Endothelial cell of umbilical vein (primary cell): ENCODE results near the gene MDFIC. TPM values are rescaled to one million over a fixed set of nuclear protein-coding genes. Genes with fewer than 3 reads are reported as not detected.

ENCODE experiments used
- BruUV-seq: library from RNA; stranded (reverse); fragments of 400-500 nt; replicated peaks from 2 replicates; lab custom pipeline; 2021; lab: Mats Ljungman, UMichigan
- CTCF ChIA-PET: fragments of 300-600, 350-600 bp; sonication (Branson Sonifier 250); formaldehyde crosslinking; loops from one replicate; lab custom pipeline; 2021; ENCODE audit warnings: antibody characterized with exemption, inconsistent platforms; lab: Charles Lee
- POLR2A ChIA-PET: fragments of 300-600, 350-600 bp; sonication (Branson Sonifier 250); formaldehyde crosslinking; loops from one replicate; lab custom pipeline; 2021; ENCODE audit warnings: antibody characterized with exemption, inconsistent platforms; lab: Charles Lee
- DNase-seq: peaks from one replicate; pipeline ENCODE4 v3.0.0-alpha.2; 2011; ENCODE audit warnings: low read depth, low spot score
- FAIRE-seq: peaks from 2 replicates; lab custom pipeline; 2011; peaks lifted over from hg19 to GRCh38; lab: Jason Lieb, UNC
- H2AFZ ChIP-seq: 2 replicates; pipeline ENCODE4 v1.6.0; 2012; ENCODE audit warnings: low read depth, low read length, control low read depth, inconsistent platforms
- H3K27ac ChIP-seq: 2 replicates; pipeline ENCODE4 v1.5.1; 2011; ENCODE audit warnings: low read depth, mild to moderate bottlenecking, control low read depth, low read length, moderate library complexity; ENCODE audit not compliant: insufficient read depth
- H3K27me3 ChIP-seq, 2 experiments: 2 replicates each; pipeline versions ENCODE4 v1.6.0 to v1.6.1; 2011; ENCODE audit warnings: low read length in 2 of 2, mixed read lengths in 1 of 2; ENCODE audit not compliant: control insufficient read depth in 2 of 2, insufficient read depth in 2 of 2
- H3K36me3 ChIP-seq, 2 experiments: 2 replicates in 1 of 2; 3 replicates in 1 of 2; pipeline ENCODE4 v1.5.1; 2011; ENCODE audit warnings: low read length in 2 of 2, mild to moderate bottlenecking in 1 of 2, moderate library complexity in 1 of 2; ENCODE audit not compliant: control insufficient read depth in 2 of 2, insufficient read depth in 2 of 2; ENCODE audit errors: extremely low read depth in 1 of 2
- H3K4me1 ChIP-seq: 3 replicates; pipeline ENCODE4 v1.5.1; 2011; ENCODE audit warnings: mild to moderate bottlenecking, low read length; ENCODE audit not compliant: control insufficient read depth, insufficient read depth; ENCODE audit errors: extremely low read depth
- H3K4me2 ChIP-seq: 2 replicates; pipeline ENCODE4 v1.6.1; 2011; ENCODE audit warnings: low read length, control low read depth, mixed read lengths; ENCODE audit not compliant: insufficient read depth
- H3K4me3 ChIP-seq, 3 experiments: fragments of 200-600 bp in 1 of 3; sonication (generic), shearing (Covaris generic) in 1 of 3; replicated peaks in 1 of 3; 2 replicates each; pipeline ENCODE4 v1.5.1; 2011 to 2016; ENCODE audit warnings: control low read depth in 3 of 3, low read length in 3 of 3, mild to moderate bottlenecking in 2 of 3, inconsistent platforms in 1 of 3, low read depth in 1 of 3, moderate library complexity in 1 of 3; ENCODE audit not compliant: insufficient read depth in 1 of 3
- H3K79me2 ChIP-seq: 2 replicates; pipeline ENCODE4 v1.6.0; 2012; ENCODE audit warnings: low read length, inconsistent platforms; ENCODE audit not compliant: control insufficient read depth, insufficient read depth
- H3K9ac ChIP-seq: replicated peaks from 2 replicates; pipeline ENCODE3; 2011; ENCODE audit warnings: low read length, control low read depth; ENCODE audit not compliant: insufficient read depth; ENCODE audit errors: extremely low read depth
- H3K9me1 ChIP-seq: replicated peaks from 3 replicates; pipeline ENCODE4 v1.6.0; 2011; ENCODE audit warnings: mild to moderate bottlenecking, low read length; ENCODE audit not compliant: control insufficient read depth, insufficient read depth; ENCODE audit errors: extremely low read depth
- H3K9me3 ChIP-seq: replicated peaks from 2 replicates; pipeline ENCODE4 v1.5.1; 2012; ENCODE audit warnings: low read length, inconsistent platforms; ENCODE audit not compliant: control insufficient read depth, insufficient read depth
- H4K20me1 ChIP-seq: replicated peaks from 2 replicates; pipeline ENCODE3; 2011; ENCODE audit warnings: mild to moderate bottlenecking, low read length; ENCODE audit not compliant: control insufficient read depth, insufficient read depth; ENCODE audit errors: extremely low read depth
- CTCF ChIP-seq, 2 donors: IDR thresholded peaks; 1 replicate in 1 of 2; 2 replicates in 1 of 2; pipeline ENCODE4 v1.5.1; 2011; ENCODE audit warnings: low read length in 2 of 2, mild to moderate bottlenecking in 2 of 2, moderate library complexity in 2 of 2, control low read depth in 1 of 2, inconsistent platforms in 1 of 2, low read depth in 1 of 2; ENCODE audit not compliant: insufficient read depth in 1 of 2; ENCODE audit errors: extremely low read depth in 1 of 2
- EZH2 ChIP-seq: IDR thresholded peaks from 2 replicates; pipeline ENCODE4 v1.6.1; 2012; ENCODE audit warnings: borderline replicate concordance, low read depth, mild to moderate bottlenecking, moderate library complexity, low read length, inconsistent platforms; ENCODE audit not compliant: severe bottlenecking
- FOS ChIP-seq: IDR thresholded peaks from 2 replicates; pipeline ENCODE4 v1.6.1; 2011; ENCODE audit warnings: mild to moderate bottlenecking, low read length, moderate library complexity, borderline replicate concordance; ENCODE audit not compliant: insufficient read depth
- GATA2 ChIP-seq: IDR thresholded peaks from 2 replicates; pipeline ENCODE4 v1.7.0; 2011; ENCODE audit warnings: low read depth, mild to moderate bottlenecking, moderate library complexity, mixed read lengths, low read length; ENCODE audit not compliant: insufficient read length, insufficient read depth
- JUN ChIP-seq: IDR thresholded peaks from 2 replicates; pipeline ENCODE4 v1.6.1; 2011; ENCODE audit warnings: borderline replicate concordance, low read depth; ENCODE audit not compliant: insufficient read length, insufficient read depth
- MAX ChIP-seq: IDR thresholded peaks from 2 replicates; pipeline ENCODE4 v1.6.1; 2011; ENCODE audit not compliant: insufficient read depth, insufficient read length
- MYC ChIP-seq: IDR thresholded peaks from one replicate; pipeline ENCODE4 v1.6.1; 2011; ENCODE audit warnings: mild to moderate bottlenecking, low read depth, low read length
- POLR2A ChIP-seq: IDR thresholded peaks from 2 replicates; pipeline ENCODE4 v1.6.1; 2012; ENCODE audit warnings: low read depth, mild to moderate bottlenecking, control low read depth, low read length
- POLR2AphosphoS5 ChIP-seq: IDR thresholded peaks from 2 replicates; pipeline ENCODE4 v1.6.1; 2012; ENCODE audit warnings: low read depth, mild to moderate bottlenecking, control low read depth, low read length, moderate library complexity; ENCODE audit not compliant: insufficient read depth
- dilution Hi-C: fragments of 300-500 bp; cut with MboI; formaldehyde crosslinking; loops from one replicate; pipeline ENCODE4 v1.15.0; 2019; ENCODE audit warnings: low sequenced_read_pairs; ENCODE audit not compliant: extremely low pct_ligation_motif_present
- intact Hi-C: fragments of 100-400 bp; cut with micrococcal nuclease; formaldehyde crosslinking; loops from one replicate; pipeline ENCODE4 v1.10.0; 2022
- polyA plus RNA-seq, 4 experiments: library from polyadenylated mRNA; depleted of rRNA in 3 of 4; stranded (reverse) in 3 of 4; unstranded in 1 of 4; fragments of >200 nt; gene quantifications; 2 replicates each; pipeline versions ENCODE4 v1.2.1 to v1.2.3, GENCODE V29; 2011 to 2012; ENCODE audit warnings: missing spikeins in 1 of 4
- total RNA-seq: library from RNA; stranded (reverse); gene quantifications from 2 replicates; pipeline ENCODE4 v1.2.3, GENCODE V29; 2021

Gene MDFIC
- total and polyA plus RNA-seq, 2 donors (not counting 3 experiments of a cell fraction or from before 2014, with no cell fraction given), result 6.5 to 14.2 TPM

- H3K4me3 ChIP-seq, result no peak overlapping the region
- FAIRE-seq (no peak), DNase-seq (no peak)
- H3K4me1 ChIP-seq, result peaks cover 4% of the 10 kb centered on the region
- dilution Hi-C loops (no loop called here), intact Hi-C loops (no loop called here)
- H3K79me2 ChIP-seq, result no peaks in the 10 kb centered on the region
- H3K27ac ChIP-seq, result no peak overlapping the region
- no TSS peak for BruUV-seq
- ChIA-PET CTCF (interaction anchor here (1.0 kb wide), 1 partner anchor 13 kb away, joined by 3 read pairs; no protein-coding TSS in a partner anchor), POLR2A (no interaction called here)
- no peaks in the 10 kb centered on the region for H3K9me3 ChIP-seq
- no peaks in the 10 kb centered on the region for H4K20me1 ChIP-seq
- no peak overlapping the region for H3K9ac ChIP-seq
- H3K4me2 ChIP-seq, result no peak overlapping the region
- no peaks in the 10 kb centered on the region for H3K27me3 ChIP-seq
- H3K9me1 ChIP-seq, result no peaks in the 10 kb centered on the region
- H3K36me3 ChIP-seq, result no peaks in the 10 kb centered on the region
- TF ChIP-seq FOS (no peak), EZH2 (no peak), GATA2 (no peak), MAX (no peak), CTCF (IDR thresholded peaks at IDR 0.05; ENCODE audit: extremely low read depth in 1 of 2, insufficient read depth in 1 of 2, low read depth in 1 of 2, low read length in 2 of 2) (no peak), POLR2AphosphoS5 (no peak), POLR2A (no peak), JUN (no peak), MYC (no peak)
- no peak overlapping the region for H2AFZ ChIP-seq
Measured at GRCh38 chr7:114985116-114985715, 63.3 kb downstream of the MDFIC start.
